DMS79 (cell line): Measurements from ENCODE around the gene DST.

Source experiments
- DNase-seq: peaks from one replicate; lab custom pipeline; 2025; lab: John Stamatoyannopoulos, UW

Gene DST

DNA sequence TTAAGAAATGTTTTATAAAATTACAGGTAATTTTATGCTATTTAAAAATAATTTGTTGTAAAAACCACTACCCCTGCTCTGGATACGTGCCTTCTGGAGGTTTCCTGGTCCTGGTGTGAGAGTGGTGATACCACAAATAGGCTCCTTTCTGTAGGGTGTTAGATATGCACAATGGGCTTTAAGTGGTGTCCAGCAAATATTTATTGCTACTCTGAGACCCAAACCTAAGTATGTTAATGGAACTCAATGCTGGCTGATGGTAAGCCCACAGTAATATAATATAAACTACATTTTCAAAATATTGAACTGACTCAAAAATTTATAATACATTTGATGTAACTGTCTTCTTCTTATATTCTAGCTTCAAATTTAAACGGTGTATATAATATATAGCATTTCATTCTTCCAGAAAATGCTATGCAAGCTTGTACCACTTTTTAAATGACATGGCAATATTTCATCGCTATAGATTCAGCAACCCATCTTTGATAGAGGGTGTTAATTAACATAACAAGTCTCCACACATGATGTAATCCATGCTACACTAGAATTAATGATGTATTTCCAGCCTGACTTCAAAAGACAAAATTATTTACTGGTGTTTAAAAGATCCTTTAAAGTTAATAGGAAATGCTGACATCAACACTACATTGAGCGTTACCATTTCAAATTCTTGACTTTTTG lies 161.9 kb downstream of the DST start:
- DNase-seq, result no peak

DNA sequence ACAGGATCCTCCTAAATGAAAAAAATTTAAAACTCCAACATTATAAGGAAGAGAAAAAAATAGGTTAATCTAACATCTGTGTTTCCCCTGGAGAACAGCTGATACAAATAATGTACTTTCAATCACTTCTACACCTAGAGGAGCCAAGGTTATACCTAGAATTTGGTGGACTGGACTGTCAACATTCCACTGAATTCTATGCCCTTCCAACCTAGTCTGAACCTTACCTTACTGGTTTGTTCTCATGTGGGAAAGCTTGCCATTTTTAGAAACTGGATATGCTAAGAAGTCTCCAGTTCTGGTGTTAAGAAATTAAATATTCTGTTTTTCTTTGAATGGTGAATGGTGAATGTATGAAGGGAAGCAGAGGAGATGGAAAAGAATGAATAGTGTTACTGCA lies 162.4 kb downstream of the DST start:
- no peak for DNase-seq

DNA sequence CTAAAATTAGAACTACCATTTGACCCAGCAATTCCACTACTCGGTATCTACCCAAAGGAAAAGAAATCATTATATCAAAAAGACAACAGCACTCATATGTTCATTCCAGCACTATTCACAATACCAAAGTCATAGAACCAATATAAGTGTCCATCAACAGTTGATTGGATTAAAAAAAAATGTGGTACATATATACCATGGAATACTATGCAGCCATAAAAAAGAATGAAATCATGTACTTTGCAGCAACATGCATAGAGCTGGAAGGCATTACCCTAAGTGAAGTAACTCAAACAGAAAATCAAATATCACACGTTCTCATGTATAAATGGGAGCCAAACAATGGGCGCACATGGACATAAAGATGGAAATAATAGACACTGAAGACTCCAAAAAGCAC lies 163.3 kb downstream of the DST start:
- DNase-seq, result no peak

DNA sequence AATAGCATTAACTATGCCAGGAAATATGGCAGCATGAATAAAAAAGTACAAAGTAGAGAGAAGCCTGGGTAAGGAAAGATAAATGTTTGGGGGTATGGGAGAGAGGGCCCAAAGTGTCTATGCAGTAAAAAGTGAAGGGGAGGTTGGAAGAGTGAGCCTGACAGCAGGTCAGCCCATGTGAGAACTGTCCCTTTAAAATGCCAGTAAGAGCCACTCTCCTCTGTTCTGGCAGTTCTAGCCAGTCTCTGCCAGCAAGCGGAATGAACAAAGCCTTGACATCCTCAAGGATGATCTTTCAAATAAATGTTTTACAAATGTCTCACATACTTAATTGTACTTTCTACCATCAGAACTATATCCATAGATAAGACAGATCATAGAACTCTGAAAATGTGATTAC lies 164.5 kb downstream of the DST start:
- no peak for DNase-seq

DNA sequence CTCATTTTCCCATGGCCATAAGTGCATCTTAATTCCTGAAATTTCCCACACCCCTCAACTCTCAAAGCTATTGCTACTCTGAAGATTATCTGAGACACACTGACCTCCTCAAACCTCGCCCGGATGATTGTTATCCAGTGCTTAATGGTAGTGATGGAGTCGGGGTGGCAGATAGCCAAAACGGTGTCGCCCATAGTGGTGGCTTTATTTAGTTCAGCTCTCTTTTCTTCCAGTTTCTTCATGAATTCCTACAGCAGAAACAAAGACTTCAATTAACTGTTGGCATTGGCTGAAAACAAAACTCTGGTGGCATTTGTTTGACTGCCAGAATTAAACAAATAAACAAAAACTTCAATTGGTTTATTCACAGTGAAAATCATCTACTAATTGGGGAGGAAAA lies 165.4 kb downstream of the DST start:
- DNase-seq, result no peak

DNA sequence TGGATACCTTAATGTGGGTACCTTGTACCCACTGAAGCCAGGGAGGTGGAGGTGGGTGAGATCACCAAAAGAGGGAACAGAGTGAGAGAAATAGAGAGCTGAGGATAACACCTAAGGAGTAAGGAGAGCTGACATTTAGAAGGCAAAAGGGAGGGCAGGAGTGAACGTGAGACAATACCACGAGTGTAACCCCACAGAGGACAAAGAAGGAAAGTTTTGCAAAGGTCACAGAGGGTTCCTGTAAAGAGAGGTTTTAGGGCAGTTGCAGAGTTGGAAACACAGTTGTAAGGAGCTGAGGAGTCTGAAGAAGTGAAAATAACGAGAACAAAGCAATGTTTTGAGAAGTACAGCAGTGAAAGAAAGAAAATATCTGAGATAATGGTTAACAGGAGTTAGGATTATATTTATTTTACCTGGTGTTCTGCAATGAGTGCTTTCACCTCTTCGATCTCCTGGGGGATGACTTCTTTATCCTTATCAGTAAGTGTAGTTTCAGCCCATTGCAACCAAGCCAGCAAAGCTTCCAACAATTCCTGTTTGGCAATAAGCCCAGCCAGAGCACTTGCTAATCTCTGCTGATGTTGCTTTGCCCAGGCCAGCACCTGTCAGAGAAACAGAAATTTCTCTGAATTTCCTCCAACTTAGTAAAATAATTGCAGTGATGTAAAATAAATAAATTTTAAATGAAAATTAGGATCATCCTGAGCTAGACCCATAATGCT lies 166.8 kb downstream of the DST start:
- DNase-seq, result peak; percentile 39

DNA sequence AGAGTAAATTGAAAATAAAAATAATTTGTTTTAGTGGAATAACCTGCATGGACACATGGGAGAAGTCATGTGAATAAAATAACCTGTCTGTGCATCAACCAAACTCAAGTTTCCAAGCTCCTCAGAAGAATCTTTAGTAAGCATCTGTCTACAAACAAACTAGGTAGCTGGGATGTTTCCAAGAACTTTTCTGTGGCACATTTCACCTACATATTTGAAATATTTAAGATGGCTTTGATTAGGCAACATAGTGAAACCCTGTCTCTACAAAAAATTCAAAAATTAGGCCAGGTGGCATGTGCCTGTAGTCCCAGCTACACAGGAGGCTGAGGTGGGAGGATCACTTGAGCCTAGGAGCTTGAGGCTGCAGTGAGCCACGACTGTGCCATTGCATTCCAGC lies 168.2 kb downstream of the DST start:
- no peak for DNase-seq

DNA sequence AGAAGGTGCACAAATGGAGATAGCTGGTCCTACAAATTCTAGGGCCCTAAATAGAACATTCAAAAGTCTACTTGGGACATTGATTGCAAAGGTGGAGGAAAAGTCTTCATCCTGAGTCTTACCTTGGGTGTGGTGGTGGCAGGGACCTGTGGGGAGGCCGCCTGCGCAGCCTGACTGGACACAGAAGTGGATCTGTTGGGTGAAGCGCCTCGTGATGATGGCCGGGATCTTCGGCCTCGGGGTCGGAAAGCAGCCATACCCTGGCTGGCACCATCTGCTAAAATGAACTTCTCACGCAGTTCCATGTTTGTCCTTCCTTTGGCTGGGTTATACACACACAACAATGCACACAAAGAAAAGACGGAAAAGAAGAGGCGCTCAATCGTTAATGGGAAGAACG lies 179.2 kb downstream of the DST start:
- no peak for DNase-seq

DNA sequence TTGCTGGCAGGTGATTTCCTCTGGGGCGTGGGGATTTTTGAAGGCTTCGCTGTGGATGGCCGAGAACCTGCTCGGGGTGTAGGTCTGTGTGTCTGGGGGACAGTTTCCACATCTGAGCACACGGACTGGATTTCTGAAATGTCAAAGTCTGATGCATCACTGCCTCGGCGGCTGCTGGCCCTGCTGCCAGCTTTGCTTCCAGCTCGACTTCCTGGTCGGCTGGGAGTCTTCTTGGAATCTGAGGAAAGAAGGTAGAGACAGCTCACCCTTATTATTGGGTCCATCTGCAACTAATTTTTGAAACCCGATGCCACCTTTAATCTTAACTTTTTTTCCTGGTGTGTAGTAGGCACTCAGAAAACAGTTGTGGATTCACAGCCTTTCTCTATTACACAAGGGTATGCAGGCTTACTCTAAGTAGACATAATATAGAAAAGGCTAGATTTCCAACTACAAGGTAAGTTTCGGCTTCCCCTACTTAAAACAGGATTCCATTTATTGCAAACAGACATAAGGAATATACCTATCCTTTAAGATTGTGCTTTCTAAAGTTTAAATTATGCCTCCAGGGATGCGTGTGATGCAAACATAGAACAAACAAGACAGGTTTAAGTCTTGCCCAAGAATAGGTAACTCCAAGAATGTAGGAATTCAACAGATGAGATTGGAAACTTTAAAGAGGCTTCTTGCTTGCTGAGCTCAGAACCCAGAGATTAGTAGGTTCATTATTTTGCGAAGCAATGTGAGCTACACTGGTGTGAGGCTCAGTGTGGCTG lies 183.5 kb downstream of the DST start:
- DNase-seq, result no peak

DNA sequence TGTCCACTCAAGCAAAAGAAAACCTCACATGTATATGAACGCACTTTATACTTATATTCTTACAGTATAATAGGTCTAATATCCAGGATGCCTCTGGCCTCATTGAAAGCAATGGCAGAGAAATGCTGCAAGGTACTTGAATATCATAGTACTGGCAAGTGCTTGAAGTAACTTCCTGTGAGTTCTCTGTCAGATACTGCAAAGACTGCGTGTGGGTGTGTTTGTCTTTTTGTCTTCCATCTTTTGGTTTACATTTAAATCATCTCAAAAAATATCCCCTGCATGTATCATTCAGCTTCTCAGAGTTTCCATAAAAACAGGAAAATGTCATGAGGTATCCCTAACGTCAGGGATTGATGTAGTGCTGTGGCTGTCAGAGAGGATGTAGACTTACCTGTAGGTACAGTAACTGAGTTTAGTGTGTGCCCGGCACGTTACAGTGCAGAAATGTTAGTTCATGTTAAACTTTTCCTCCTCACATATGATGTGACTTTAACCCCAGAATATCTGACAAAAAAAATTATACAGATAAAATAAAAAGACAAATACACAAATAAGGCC lies 184.3 kb downstream of the DST start:
- no peak for DNase-seq

DNA sequence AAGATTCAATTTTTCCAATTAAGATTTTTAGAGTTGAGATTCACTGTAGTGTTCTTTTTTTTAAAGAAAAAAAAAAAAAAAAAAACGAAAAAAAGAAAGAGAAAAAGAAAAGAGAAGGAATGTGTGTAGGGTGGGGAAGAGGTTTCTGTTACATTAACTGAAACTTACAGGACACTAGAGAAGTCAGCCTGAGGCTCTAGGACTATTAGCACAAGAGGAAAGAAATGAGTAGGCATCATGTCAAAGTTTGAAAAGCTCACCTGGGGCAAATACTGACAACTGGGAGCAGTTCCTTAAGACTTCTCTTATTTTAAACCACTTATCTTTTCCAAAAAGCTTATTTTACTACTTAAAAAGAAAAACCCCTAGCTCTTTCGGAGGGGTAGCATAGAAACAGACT lies 185.9 kb downstream of the DST start:
- no peak for DNase-seq

DNA sequence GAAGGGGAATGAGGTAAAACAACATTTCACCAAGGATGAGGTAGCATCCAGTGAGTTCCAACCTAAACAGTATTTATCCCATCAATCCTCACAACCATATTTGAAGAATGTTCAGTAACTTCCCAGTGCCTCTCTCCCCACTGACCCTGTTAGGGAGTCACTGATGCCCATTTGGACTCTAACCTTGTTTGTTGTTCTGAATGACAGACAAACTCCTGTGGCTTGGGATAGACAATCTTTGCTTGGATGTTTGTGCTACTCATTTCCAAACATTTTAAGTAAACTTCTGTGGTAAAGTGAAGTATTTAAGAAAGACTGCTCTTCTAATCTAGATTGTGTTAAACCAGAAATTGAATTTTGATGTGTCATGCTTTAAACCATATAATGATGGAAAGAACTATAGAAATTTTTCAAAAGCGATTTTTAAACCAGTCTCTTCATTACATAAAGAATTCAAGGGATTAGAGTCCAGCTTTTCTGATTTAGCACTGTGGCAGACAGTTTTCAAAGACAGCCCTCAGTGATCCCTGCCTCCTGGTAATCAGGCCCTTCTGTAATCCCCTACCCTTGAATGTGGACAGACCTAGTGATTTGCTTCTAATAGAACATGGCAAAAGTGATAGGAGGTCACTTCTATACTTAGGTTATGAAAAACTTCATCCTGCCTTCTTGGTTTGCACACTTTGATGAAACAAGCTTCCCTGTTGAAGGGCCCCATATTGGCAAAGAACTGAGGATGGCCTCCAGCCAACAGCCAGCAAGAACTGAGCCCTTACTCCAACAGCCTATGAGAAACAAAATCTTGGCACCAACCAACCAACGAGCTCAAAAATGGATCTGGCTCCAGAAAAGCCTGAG lies 191.6 kb downstream of the DST start:
- DNase-seq, result no peak

DNA sequence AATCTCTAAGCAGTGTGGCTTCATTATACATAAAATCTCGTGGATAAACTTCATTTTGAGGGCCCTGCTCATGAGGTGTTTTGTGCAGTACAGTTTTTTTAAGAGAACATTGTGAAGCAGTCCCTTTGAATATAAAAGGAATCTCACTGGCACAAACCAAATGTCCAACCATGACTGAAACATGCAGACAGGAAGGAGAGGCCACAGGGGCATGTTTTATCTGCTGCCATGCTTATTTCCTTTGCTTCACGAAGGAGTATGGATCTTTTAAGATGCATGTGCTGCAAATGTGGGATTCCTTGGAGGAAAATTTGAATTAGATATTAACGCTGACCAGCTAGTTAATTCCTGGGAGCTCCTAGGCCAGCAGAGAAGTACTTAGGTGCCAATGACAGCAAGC lies 192.3 kb downstream of the DST start:
- no peak for DNase-seq

DNA sequence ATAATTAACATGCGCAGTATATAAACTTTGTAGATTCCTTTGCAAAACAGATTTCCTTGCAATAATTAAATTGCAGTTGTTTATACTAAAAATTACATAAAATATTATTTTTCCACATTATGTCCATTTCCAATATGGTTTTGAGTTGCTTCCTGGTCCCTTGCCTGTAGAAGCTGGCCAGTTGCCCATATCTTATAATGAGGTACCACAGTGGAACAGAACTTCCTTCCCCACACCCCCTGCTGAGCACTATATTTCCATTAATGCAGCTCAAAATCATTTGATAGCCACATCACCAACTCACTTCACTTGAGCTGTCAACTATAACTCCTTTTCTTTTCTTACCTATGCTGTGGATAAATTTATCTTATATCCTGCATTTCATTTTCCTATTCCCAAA lies 194.6 kb downstream of the DST start:
- DNase-seq, result no peak

DNA sequence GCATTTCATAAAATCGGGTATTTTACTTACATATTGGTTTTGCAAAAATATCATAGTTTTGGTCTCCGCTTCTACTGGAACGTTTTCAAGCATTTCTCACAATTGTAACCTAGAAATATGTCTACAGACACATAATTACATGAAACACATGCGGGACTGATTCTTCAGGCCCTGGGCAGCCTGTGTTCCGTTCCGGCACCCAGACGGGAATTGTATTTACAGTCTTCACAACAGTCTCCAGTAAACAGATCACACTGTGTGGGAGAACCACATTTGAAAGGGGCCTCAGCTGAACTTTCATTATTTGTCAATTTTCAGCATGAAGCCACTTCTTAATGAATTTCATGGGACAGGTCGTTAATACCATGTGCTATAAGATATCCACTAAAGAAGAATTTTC lies 196.9 kb downstream of the DST start:
- no peak for DNase-seq

DNA sequence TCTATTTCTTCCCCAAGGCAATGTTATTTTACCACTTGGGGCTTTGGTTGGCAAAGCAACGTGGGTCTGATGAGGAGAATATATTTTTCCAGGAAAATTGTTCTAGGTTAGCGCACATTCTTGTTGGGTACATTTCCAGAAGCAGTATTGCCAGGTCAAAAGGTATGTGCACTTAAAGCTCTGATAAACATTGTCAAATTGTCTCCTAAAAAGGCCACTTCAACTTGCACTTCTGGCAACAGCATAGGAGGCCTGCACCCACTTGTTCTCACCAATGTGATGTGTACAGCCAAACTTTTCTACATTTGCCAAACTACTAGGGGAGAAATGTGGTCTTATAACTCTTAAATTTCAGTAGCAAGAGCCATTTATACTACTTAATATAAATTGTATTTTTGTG lies 197.8 kb downstream of the DST start:
- DNase-seq, result no peak

DNA sequence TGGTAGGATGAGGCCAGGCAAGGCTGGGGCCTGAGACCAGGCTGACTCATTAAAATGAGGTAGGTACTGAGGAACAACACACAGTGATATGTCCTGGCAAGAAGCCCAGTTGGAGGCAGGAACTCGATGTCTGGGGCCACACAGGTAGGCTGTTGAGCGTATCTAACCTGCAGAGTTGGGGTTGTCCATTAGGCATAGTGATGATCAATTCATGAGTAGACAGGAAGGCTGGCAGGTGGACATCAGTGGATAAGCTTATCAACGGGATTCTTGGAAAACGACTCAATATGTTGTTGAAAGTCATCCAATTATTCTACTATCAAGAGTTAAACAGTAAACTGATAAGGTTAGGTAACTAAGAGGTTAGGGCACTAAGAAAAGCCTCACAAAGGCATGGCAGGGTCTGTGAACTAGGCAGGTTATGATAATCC lies 202.1 kb downstream of the DST start:
- DNase-seq, result no peak

DNA sequence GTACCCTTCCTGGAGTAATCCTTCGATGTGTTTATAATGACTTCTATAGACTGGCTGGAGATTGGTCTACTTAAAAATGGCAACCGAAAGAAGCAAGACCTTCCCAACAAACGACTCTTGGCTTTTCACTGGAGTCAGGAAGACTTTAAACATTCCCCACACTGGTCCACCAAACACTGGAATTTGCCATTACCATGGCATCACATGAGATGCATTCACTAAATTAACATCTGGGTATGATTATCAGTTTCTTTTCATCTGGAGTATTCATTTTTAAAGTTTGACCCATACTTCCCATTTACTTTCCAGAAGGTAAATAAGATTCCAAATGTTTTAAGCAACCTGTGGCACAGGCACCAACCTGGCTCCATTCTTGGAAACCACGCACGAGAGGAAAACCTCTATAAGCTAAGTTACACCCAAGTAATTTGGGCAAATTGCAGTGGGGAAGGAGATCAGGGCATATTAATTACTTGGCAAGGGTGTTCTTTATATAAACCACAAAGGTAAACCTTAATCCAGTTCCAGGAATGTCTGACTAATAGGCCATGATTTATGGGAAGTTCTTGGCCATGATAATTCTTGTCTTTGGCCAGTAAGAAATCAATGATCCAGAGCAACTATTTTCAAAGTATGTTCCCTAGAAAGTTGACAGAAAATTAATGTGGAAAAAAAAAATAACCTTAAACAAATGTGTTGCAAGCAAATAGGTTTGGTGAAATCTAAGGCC lies 205.4 kb downstream of the DST start:
- DNase-seq, result no peak

DNA sequence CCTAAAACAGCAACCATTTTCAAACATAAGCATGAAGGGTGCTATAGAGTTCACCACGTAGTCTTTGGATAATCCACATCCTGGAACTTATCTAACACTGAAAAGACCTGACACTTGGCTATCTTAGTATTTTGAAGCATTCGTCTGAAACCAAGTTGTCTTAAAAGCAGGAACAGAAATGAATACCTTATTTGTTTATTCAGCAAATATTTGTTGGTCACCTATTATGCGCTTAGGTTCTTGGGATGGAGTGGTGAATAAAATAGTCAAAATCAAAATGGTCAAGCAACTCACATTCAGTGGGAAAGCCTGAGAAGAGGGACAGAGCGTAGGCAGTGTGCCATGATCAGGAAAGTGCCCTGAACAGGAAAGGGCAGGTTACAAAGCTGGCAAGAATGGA lies 206.9 kb downstream of the DST start:
- DNase-seq, result no peak

DNA sequence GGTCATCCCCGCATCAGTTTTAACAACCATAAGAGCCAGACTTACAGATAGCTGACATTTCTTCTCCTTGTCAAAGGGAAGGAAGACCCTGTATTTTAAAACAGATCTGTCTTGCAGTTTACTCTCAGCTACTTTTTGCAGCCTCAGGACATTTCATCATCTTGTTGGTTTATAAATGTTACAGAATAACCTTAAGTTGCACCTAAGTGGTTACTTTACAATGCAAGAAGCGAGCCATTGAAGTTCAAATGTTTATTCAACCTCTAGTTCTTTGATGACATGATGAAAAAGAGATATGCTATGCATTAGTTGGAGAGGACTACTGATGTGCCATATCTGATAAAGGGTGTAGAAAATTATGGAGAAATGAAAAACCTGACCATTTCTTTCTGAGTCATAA lies 207.4 kb downstream of the DST start:
- no peak for DNase-seq

DNA sequence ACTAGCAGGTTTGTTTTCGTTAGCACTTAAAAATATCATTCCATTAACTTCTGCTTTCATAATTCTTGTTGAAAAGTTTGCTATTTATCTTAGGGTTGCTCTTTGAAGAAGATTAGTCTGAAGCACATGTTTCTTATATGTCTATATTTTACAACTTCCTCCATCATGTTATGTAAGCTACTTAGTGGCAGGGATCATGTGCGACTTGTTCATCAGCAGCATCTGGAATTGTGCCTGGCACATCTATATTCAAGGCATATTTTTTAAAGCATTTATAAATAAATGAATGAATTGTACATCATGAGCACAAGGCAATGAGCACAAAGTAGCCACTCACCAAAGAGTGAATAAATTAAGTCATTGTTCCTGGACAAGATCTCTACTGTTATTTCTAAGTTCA lies 208.1 kb downstream of the DST start:
- DNase-seq, result no peak
